Ovary (tissue), 9 donors: ENCODE data around the gene FRMD4A. TPM values are rescaled to one million over a fixed set of nuclear protein-coding genes. Genes with fewer than 3 reads are reported as not detected.

Experiments
- DNase-seq, 5 donors: peaks; one replicate each; pipeline ENCODE4 v3.0.0-alpha.2; 2019 to 2020
- H3K27ac ChIP-seq, 2 donors: fragments of 200-600 bp; one replicate each; pipeline versions ENCODE4 v1.5.1 to v1.8.0; 2019 to 2022
- H3K27me3 ChIP-seq: fragments of 200-600 bp; one replicate; pipeline ENCODE4 v1.8.0; 2022
- H3K36me3 ChIP-seq: fragments of 200-600 bp; sonication (generic); one replicate; pipeline ENCODE4 v1.5.1; 2019
- H3K4me1 ChIP-seq: one replicate; pipeline ENCODE4 v1.8.1; 2013; ENCODE audit warnings: mild to moderate bottlenecking, moderate library complexity; ENCODE audit not compliant: insufficient read depth
- H3K4me3 ChIP-seq: fragments of 200-600 bp; sonication (generic); one replicate; pipeline ENCODE4 v1.5.1; 2017
- H3K9me3 ChIP-seq, 2 donors: fragments of 200-600 bp in 1 of 2; sonication (generic) in 1 of 2; one replicate each; pipeline versions ENCODE4 v1.5.1 to v1.8.1; 2013 to 2019; ENCODE audit warnings: mild to moderate bottlenecking in 1 of 2, moderate library complexity in 1 of 2
- EP300 ChIP-seq: sonication (generic); formaldehyde crosslinking; IDR thresholded peaks from one replicate; pipeline ENCODE4 v1.6.1; 2017; ENCODE audit warnings: antibody characterized with exemption
- POLR2A ChIP-seq: fragments of 450-650 bp; IDR thresholded peaks from one replicate; pipeline ENCODE4 v1.6.1; 2017; ENCODE audit warnings: antibody characterized with exemption, mild to moderate bottlenecking, moderate library complexity
- WGBS, 3 donors: extraction: QIAGEN DNeasy Blood & Tissue Kit in 1 of 3; methylation state at CpG; one replicate each; pipeline versions ENCODE4 v1.1.5 to v1.1.7; 2013 to 2017; 5-methylcytosine and 5-hydroxymethylcytosine counted together
- intact Hi-C, 4 donors: fragments of 100-400 bp; cut with DNase I; formaldehyde crosslinking; loops; one replicate each; pipeline versions ENCODE4 v1.11.0 to v1.15.1; 2022 to 2023
- polyA plus RNA-seq, 2 donors: library from polyadenylated mRNA; stranded (reverse); fragments of 200-250 nt in 1 of 2; fragments of 350-450 nt in 1 of 2; fragmentation: Illumina TruSeq in 1 of 2; extraction: RNeasy Lipid Tissue Mini Kit (QIAGEN cat#74804) in 1 of 2; gene quantifications; one replicate each; pipeline ENCODE4 v1.2.3, GENCODE V29; 2013 to 2014
- total RNA-seq, 7 donors: library from RNA; depleted of rRNA in 2 of 7; stranded (reverse); fragments of >200 nt in 2 of 7; fragmentation: NEBNext Ultra II Directional in 3 of 7; extraction: Animal tissue kit (Norgen Biotek cat#: 25700) in 3 of 7; gene quantifications; one replicate each; pipeline versions ENCODE4 v1.1.0 to v1.2.4, GENCODE V29; 2016 to 2023
- TF ChIP-seq, protein P1 (sequence below), 3 donors: fragments of 450-650 bp in 2 of 3; fragments of 200-600 bp in 1 of 3; IDR thresholded peaks; one replicate each; pipeline versions ENCODE4 v1.5.1 to v1.8.0; 2016 to 2022; ENCODE audit warnings: antibody characterized with exemption in 3 of 3, mild to moderate bottlenecking in 1 of 3
- donor health status: DM: no; HTN: no; CAD: no; lungs with moderate emphysema.
- donor health status: DM: no; HTN: no; CAD: no.
- donor health status: Bipolar disorder and iron deficiency.
- donor health status: DM: yes; HTN: yes; CAD: no.
- donor health status: DM: no; HTN: no; CAD: no.
- donor health status: DM: yes; HTN: yes; CAD: no.

Gene FRMD4A
- total and polyA plus RNA-seq, 9 donors = 5.5 to 24.7 (median 11.3) TPM

DNA sequence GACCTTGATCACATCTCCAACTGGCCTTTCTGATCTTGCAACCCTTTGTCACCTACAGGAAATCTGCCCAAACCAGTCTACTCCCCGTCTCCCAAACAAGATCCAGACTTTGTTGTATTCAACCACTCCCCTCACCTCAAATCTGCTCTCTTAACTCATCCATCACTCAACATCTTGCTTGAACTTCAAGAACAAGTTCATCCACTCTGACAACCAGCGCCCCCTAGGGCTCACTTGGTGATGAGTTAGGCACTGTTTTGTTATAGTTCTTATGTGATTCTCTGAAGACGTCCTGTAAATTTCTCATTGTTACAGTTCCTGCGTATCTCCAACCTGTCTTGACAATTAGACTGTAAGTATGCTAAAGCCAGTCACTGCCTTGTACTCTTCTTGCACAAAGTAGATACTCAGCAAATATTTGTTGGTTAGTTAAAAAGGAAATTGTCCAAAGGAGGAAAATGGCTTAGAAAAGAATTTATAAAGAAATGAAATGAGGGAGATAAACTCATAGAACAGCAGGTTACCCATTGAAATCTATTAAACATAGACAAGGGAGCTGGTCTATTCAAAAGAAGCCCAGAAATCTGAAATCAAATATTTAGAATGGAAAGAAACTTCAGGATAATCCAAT is 5.3 kb downstream of the FRMD4A start:
- TF ChIP-seq POLR2A (no peak), EP300 (no peak)
- TF ChIP-seq, protein P1, sequence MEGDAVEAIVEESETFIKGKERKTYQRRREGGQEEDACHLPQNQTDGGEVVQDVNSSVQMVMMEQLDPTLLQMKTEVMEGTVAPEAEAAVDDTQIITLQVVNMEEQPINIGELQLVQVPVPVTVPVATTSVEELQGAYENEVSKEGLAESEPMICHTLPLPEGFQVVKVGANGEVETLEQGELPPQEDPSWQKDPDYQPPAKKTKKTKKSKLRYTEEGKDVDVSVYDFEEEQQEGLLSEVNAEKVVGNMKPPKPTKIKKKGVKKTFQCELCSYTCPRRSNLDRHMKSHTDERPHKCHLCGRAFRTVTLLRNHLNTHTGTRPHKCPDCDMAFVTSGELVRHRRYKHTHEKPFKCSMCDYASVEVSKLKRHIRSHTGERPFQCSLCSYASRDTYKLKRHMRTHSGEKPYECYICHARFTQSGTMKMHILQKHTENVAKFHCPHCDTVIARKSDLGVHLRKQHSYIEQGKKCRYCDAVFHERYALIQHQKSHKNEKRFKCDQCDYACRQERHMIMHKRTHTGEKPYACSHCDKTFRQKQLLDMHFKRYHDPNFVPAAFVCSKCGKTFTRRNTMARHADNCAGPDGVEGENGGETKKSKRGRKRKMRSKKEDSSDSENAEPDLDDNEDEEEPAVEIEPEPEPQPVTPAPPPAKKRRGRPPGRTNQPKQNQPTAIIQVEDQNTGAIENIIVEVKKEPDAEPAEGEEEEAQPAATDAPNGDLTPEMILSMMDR (IDR thresholded peaks at IDR 0.05) = no peak
- H3K27ac ChIP-seq = no peak overlapping the region
- no peak overlapping the region for H3K4me3 ChIP-seq
- H3K36me3 ChIP-seq = no peaks in the 10 kb centered on the region
- no peaks in the 10 kb centered on the region for H3K4me1 ChIP-seq
- H3K9me3 ChIP-seq = no peaks in the 10 kb centered on the region
- H3K27me3 ChIP-seq = no peaks in the 10 kb centered on the region
- whole genome bisulfite sequencing, 3 donors = 61 to 64% (median 64%) methylated on average over 4 of the region's 4 CpGs
- DNase-seq = peak in 1 of 5 donors; percentile 46
- intact Hi-C loops = no loop called here

DNA sequence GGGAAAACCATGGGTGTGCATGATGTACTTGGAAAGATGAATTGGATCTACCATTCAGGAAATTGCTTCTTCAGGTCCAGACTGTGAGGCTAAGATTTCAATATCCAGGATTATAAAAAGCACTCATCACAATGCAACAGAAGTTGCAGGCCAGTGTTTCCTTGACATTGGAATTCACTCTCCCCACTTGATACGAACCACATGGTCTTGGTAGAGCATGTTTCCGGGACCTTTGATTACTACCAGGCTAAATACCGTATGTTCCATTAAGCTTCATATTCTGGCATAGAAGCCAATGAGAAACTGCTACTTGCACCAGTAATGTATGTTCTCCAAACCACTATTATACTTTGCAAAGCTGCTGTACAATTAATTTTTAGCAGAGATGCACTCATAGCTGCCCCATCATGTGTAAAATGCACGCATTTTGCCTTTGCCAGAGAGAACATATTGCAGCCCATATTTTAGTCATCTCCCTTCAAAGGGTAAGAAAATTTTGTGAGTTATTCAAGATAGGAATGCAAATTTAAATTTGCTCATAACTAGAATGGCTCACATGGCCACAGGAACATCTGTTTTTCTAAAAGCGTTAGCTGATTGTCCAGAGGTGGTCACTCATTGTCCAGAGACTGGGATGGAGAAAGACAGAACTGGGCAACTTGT is 8.1 kb downstream of the FRMD4A start:
- DNase-seq = no peak
- Histone ChIP-seq H3K27ac (no peak overlapping the region), H3K4me1 (no peaks in the 10 kb centered on the region), H3K4me3 (no peak overlapping the region), H3K36me3 (no peaks in the 10 kb centered on the region), H3K9me3 (no peaks in the 10 kb centered on the region), H3K27me3 (no peaks in the 10 kb centered on the region)
- intact Hi-C loops = no loop called here
- no peak for TF ChIP-seq POLR2A
- TF ChIP-seq, protein P1 (IDR thresholded peaks at IDR 0.05) = no peak
- TF ChIP-seq EP300 = no peak
- 31 to 40% (median 31%) methylated on average over 5 of the region's 5 CpGs for WGBS, 3 donors

DNA sequence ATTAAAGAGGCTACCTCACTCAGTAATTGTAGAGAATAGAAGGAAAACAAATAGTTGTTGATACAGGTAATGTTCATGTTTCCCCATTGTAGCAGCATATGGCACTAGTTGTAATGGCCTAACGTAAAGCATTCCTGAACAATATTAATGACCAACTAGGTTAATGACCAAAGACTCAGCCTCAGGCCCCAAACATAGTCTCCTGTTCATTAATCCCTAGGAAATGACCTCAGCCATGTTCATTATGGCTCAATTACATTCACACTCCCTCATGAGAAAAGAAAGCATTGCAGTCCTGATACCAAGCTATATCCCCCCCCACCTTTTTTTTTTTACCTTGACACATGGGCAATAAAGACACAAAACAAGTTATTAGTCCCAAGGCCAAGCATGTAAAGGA is 12.7 kb downstream of the FRMD4A start:
- Histone ChIP-seq H3K4me1 (no peaks in the 10 kb centered on the region), H3K27me3 (no peaks in the 10 kb centered on the region), H3K27ac (no peak overlapping the region), H3K36me3 (no peaks in the 10 kb centered on the region), H3K4me3 (no peak overlapping the region), H3K9me3 (no peaks in the 10 kb centered on the region)
- no peak for DNase-seq
- TF ChIP-seq, protein P1 (IDR thresholded peaks at IDR 0.05) = no peak
- no peak for TF ChIP-seq EP300
- TF ChIP-seq POLR2A = no peak
- 84 to 97% (median 92%) methylated on average over 1 of the region's 1 CpG for WGBS, 3 donors
- intact Hi-C loops = no loop called here

GRCh38 chr10:14312014-14312413 is 18.7 kb downstream of the FRMD4A start:
- 94 to 97% (median 96%) methylated on average over 4 of the region's 4 CpGs for WGBS, 3 donors
- no peaks in the 10 kb centered on the region for H3K4me1 ChIP-seq
- TF ChIP-seq EP300 = no peak
- no peak for TF ChIP-seq POLR2A
- TF ChIP-seq, protein P1 (IDR thresholded peaks at IDR 0.05) = no peak
- H3K27me3 ChIP-seq = no peaks in the 10 kb centered on the region
- intact Hi-C loops = no loop called here
- no peak for DNase-seq
- no peak overlapping the region for H3K4me3 ChIP-seq
- no peaks in the 10 kb centered on the region for H3K36me3 ChIP-seq
- H3K27ac ChIP-seq = no peak overlapping the region
- no peaks in the 10 kb centered on the region for H3K9me3 ChIP-seq
